GM19463 (cell line): ENCODE results near the gene SPSB2.

Experiments used
- ATAC-seq: cut with Tn5 transposase; IDR thresholded peaks from one replicate; pipeline ENCODE4 v1.9.1; 2021; ENCODE audit warnings: mild to moderate bottlenecking, moderate library complexity; ENCODE audit not compliant: unreplicated experiment

SPSB2 gene

GRCh38 chr12:6822426-6823135 is 50.5 kb downstream of the SPSB2 start:
- ATAC-seq: no peak

GRCh38 chr12:6821591-6822425 is 51.3 kb downstream of the SPSB2 start, which contains the start of gene GPR162:
Gene GPR162 (plus strand): TSS chr12:6821821. CDS start chr12:6823899, 2,078 bp downstream.
- no peak for ATAC-seq
